AG04449 (cell line): ENCODE data around the gene IQSEC1.

Experiments used
- CTCF ChIA-PET: fragments of 350-600 bp; formaldehyde crosslinking; extraction: SDS; loops from one replicate; lab custom pipeline; 2021; ENCODE audit warnings: antibody characterized with exemption; lab: Yijun Ruan, JAX
- POLR2A ChIA-PET: fragments of 400-600, 350-600 bp; formaldehyde crosslinking; extraction: SDS; loops from one replicate; lab custom pipeline; 2020; ENCODE audit warnings: antibody characterized with exemption, inconsistent platforms; lab: Yijun Ruan, JAX
- DNase-seq: peaks from one replicate; pipeline ENCODE4 v3.0.0-alpha.2; 2010; ENCODE audit warnings: low read depth, low spot score
- H3K4me3 ChIP-seq: 2 replicates; pipeline ENCODE4 v1.5.1; 2011; ENCODE audit warnings: low read depth, mild to moderate bottlenecking, control low read depth, low read length
- TF ChIP-seq, protein P1 (sequence below): IDR thresholded peaks from one replicate; pipeline ENCODE4 v1.5.1; 2011; ENCODE audit warnings: mild to moderate bottlenecking, moderate library complexity, low read length, control low read depth, inconsistent platforms; ENCODE audit not compliant: insufficient read depth; ENCODE audit errors: missing control alignments

The IQSEC1 gene

DNA sequence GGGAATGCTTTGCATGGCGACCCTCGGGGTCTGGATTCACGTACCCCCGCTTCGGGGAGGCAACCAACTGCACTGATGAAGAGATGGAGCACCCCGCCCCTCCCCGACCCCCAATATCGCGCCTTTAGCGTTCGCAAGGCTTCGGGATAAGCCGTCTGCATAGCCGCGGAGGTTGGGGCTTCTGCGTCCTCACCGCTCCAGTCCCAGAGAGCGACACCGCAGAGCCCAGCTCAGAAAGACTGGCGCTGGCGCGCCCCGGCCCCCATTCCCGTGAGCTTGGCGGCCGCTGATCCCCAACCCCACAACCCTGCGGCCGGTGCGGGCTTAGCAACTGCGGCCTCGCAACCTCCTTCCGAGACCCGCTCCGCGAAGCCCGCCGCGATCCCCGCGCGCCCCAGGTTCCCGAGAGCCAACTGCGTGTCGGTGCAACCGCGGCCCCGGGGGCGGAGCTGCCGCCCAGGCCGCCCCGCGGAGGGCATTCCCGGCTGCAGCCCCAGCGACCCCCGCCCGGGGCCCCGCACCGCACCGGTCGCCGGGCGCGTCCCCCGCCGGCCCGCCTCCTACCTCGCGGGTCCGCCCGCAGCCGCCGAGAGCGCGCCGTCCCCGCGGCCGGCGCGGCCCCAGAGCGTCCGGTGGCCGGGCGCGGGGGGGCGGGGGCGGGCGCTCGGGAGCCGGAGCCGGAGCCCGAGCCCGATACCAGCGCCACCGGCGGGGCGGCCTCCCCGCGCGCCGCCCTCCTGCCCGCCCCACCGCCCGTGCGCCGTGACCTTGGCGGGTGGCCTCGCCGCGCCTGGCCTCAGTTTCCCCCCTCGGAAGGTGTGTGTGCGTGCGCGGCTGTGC, 79.5 kb downstream of the IQSEC1 start:
- peak overlapping the region; percentile 71 for H3K4me3 ChIP-seq
- TF ChIP-seq, protein P1, sequence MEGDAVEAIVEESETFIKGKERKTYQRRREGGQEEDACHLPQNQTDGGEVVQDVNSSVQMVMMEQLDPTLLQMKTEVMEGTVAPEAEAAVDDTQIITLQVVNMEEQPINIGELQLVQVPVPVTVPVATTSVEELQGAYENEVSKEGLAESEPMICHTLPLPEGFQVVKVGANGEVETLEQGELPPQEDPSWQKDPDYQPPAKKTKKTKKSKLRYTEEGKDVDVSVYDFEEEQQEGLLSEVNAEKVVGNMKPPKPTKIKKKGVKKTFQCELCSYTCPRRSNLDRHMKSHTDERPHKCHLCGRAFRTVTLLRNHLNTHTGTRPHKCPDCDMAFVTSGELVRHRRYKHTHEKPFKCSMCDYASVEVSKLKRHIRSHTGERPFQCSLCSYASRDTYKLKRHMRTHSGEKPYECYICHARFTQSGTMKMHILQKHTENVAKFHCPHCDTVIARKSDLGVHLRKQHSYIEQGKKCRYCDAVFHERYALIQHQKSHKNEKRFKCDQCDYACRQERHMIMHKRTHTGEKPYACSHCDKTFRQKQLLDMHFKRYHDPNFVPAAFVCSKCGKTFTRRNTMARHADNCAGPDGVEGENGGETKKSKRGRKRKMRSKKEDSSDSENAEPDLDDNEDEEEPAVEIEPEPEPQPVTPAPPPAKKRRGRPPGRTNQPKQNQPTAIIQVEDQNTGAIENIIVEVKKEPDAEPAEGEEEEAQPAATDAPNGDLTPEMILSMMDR: no peak
- no peak for DNase-seq
- ChIA-PET CTCF (interaction anchor here (0.8 to 4.8 kb wide), 11 partner anchors 7 to 60 kb away, joined by 3 to 56 read pairs (median 4); no protein-coding TSS in a partner anchor), POLR2A (no interaction called here)

DNA sequence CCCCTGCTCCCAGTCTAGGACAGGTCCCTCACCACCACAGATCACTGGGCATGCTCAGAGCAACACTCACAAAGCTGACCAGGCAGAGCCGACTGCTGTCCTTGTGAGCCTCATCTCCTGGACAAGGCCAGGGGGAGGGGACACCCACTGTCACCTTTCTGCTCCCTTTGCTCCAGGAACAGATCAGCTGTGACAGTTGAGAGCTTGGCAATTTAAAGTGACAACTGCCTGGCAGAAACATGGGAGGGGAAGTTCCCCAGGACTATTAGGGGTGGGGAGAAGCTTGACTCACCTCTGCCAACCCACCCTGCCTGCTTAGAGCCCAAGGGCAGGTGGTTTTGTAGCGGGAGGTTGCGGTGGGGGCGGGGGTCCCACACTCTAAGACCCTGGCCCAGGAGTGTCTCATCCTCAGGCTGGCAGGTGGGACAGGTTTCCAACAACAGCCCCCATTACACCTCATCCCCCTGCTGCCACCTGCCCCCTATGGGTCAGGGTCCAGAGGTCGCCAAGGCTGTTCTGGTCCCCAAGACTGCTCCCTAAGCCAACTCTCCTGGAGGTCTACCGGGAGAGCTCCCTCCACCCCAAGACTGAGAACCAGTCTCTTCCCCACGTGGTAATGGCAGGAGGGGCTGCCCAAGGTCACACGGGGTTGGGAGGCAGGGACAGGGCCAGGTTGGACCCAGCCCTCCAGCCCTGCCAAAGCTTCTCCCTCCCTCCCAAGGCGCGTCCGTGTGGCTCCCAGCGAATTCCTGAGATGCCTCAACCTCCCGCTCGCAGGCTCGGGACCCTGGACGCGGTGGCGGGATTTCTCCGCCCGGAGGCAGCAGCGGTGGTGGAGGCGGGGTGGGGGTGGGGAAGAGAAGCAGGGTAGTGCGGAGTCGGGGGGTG, 80.4 kb downstream of the IQSEC1 start:
- TF ChIP-seq, protein P1: peak; percentile 14
- peak overlapping the region; percentile 71 for H3K4me3 ChIP-seq
- no peak for DNase-seq
- ChIA-PET CTCF (interaction anchor here (0.8 to 4.8 kb wide), 10 partner anchors 8 to 460 kb away, joined by 3 to 56 read pairs (median 4); no protein-coding TSS in a partner anchor), POLR2A (no interaction called here)

DNA sequence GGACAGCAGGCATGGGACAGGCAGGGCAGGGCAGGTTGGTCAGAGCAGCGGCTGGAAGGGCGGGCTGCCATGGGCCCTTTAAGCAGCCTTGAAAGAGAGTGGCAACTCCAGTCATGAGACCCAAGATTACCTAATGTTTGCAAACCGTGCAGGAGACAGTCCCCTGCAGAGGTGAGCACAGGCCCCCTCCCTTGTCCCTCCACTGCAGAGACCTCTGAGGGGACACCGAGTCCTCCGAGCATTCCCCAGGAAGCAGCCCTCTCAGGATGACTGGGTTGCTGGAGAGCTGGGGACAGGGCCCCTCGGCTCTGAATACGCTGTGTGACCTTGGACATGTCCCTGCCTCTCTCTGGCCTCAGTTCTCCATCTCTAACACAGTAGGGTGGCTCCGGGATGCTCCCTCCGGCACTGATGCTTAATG, 81.4 kb downstream of the IQSEC1 start:
- DNase-seq: no peak
- ChIA-PET CTCF (interaction anchor here (1.3 to 4.6 kb wide), 2 partner anchors 9 to 461 kb away, joined by 3 to 56 read pairs; no protein-coding TSS in a partner anchor), POLR2A (no interaction called here)
- no peak overlapping the region for H3K4me3 ChIP-seq
- TF ChIP-seq, protein P1: no peak

DNA sequence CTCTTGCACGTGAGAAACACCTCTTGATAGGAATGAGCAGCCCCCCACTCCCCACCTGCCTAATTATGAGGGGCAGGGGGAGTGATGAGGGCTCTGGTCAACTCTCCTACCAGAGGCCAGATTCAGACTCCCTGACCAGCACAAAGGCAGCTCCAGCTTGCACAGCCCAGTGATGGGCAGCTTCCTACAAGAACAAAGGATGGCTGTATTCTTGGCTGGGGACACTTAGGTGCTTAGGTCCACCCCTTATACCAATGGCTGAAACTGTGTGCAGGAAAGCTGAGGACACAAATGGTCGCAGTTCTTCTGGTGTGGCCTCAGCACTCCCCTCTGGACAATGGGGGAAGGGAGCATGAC, 81.8 kb downstream of the IQSEC1 start:
- CTCF ChIA-PET: interaction anchor here (4.6 kb wide), 1 partner anchor 9 kb away, joined by 56 read pairs; no protein-coding TSS in a partner anchor
- no peak for DNase-seq
- TF ChIP-seq, protein P1: no peak
- H3K4me3 ChIP-seq: no peak overlapping the region
- POLR2A ChIA-PET: no interaction called here

DNA sequence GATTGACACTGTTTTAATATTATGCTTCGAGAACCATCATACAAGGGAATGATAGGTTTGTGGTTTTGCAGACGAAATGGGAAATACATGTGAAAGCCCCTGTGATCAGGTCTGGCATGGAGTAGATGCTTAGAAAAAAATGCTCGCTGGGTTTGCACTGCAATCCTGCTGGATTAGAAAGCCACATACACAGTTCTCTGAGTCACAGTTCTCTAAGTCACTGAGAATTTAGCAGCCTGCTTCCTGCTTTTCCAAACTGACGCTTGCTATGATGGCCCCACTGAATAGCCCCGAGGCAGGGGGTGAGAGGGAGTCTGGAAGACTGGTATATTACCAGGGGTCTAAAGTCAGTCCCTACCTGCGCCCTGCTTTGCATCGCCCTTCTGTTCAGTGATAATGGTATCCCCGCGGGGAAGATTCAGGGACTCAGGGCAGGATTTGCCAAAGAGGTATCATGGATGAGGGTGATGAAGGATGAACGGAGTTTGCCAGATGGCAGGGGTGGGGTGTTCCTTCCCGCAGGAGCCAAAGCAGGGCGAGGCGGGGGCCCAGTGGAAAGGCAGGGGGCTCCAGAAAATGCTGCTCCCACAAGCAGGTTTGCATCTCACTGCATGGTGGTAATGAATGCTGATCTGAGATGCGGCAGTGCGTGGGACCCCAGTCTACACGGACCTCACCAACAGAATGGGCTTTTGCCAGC, 82.3 kb downstream of the IQSEC1 start:
- H3K4me3 ChIP-seq: no peak overlapping the region
- POLR2A ChIA-PET: interaction anchor here (0.6 kb wide), 1 partner anchor 94 kb away, joined by 3 read pairs; no protein-coding TSS in a partner anchor
- CTCF ChIA-PET: interaction anchor here (1.2 to 4.6 kb wide), 8 partner anchors 8 to 123 kb away, joined by 3 to 56 read pairs (median 4); no protein-coding TSS in a partner anchor
- peak; percentile 71 for DNase-seq
- TF ChIP-seq, protein P1: no peak
